K562 (cell line): ENCODE results near the gene CYP24A1. TPM values are rescaled to one million over a fixed set of nuclear protein-coding genes. Genes with fewer than 3 reads are reported as not detected.

Experiments
- ATAC-seq: fragments of 200-7000 bp; cut with Tn5 transposase; 3 replicates; pipeline ENCODE4 v1.9.1; 2020; ENCODE audit warnings: moderate library complexity
- BruUV-seq: library from RNA; stranded (reverse); fragments of 400-500 nt; replicated peaks from 2 replicates; lab custom pipeline; 2021; lab: Mats Ljungman, UMichigan
- CTCF ChIA-PET: fragments of 300-600 bp; formaldehyde crosslinking; extraction: SDS; loops from one replicate; lab custom pipeline; 2021; ENCODE audit warnings: low intra/inter-chr PET ratio; lab: Yijun Ruan, JAX
- POLR2A ChIA-PET: fragments of 300-600, 350-650 bp; sonication (Branson Sonifier 250); formaldehyde crosslinking; extraction: SDS; loops from one replicate; lab custom pipeline; 2021; ENCODE audit warnings: antibody characterized with exemption, inconsistent platforms; lab: Yijun Ruan, JAX
- DNase-seq, 4 experiments: peaks; one replicate each; pipeline versions ENCODE4 v3.0.0 to v3.0.0-alpha.2; 2011 to 2018; ENCODE audit warnings: low spot score in 3 of 4, mixed read lengths in 3 of 4; ENCODE audit errors: extremely low read depth in 1 of 4
- FAIRE-seq: peaks from 2 replicates; lab custom pipeline; 2011; peaks lifted over from hg19 to GRCh38; lab: Jason Lieb, UNC
- H2AFZ ChIP-seq: 2 replicates; pipeline ENCODE4 v1.6.0; 2011; ENCODE audit warnings: low read depth, low read length, control low read depth, inconsistent platforms
- H3K27ac ChIP-seq: fragments of 200-600 bp; 3 replicates; pipeline ENCODE4 v1.8.0; 2011; ENCODE audit warnings: low read depth, mild to moderate bottlenecking, control low read depth, inconsistent platforms, low read length, moderate library complexity, mixed read lengths; ENCODE audit errors: extremely low read depth
- H3K27me3 ChIP-seq, 2 experiments: fragments of 300-600 bp in 1 of 2; 2 replicates in 1 of 2; 3 replicates in 1 of 2; pipeline versions ENCODE4 v1.6.0 to v1.8.0; 2011; ENCODE audit warnings: inconsistent platforms in 2 of 2, low read length in 2 of 2, mild to moderate bottlenecking in 1 of 2, mixed read lengths in 1 of 2, moderate library complexity in 1 of 2; ENCODE audit not compliant: control insufficient read depth in 2 of 2, insufficient read depth in 2 of 2
- H3K36me3 ChIP-seq: fragments of 300-600 bp; 3 replicates; pipeline ENCODE4 v1.8.0; 2011; ENCODE audit warnings: mild to moderate bottlenecking, low read length, inconsistent platforms; ENCODE audit not compliant: control insufficient read depth, insufficient read depth
- H3K4me1 ChIP-seq, 2 experiments: fragments of 200-600 bp in 1 of 2; replicated peaks in 1 of 2; 2 replicates in 1 of 2; 3 replicates in 1 of 2; pipeline versions ENCODE4 v1.5.1 to v1.8.0; 2011; ENCODE audit warnings: inconsistent platforms in 2 of 2, low read length in 2 of 2, mild to moderate bottlenecking in 1 of 2, mixed read lengths in 1 of 2, moderate library complexity in 1 of 2; ENCODE audit not compliant: control insufficient read depth in 2 of 2, insufficient read depth in 2 of 2
- H3K4me2 ChIP-seq: 2 replicates; pipeline ENCODE4 v1.6.1; 2011; ENCODE audit warnings: low read length, control low read depth, inconsistent platforms, mixed read lengths; ENCODE audit not compliant: insufficient read depth
- H3K4me3 ChIP-seq: fragments of 200-600 bp; sonication (generic), shearing (Covaris generic); 2 replicates; pipeline ENCODE4 v1.5.1; 2016; ENCODE audit warnings: control low read depth, inconsistent platforms
- H3K79me2 ChIP-seq: fragments of 200-600 bp; 3 replicates; pipeline ENCODE4 v1.8.0; 2011; ENCODE audit warnings: low read length, inconsistent platforms; ENCODE audit not compliant: control insufficient read depth, insufficient read depth
- H3K9ac ChIP-seq, 2 experiments: 2 replicates each; pipeline versions ENCODE4 v1.6.0 to v1.6.1; 2011; ENCODE audit warnings: low read depth in 2 of 2, low read length in 2 of 2, control low read depth in 1 of 2, inconsistent platforms in 1 of 2, mild to moderate bottlenecking in 1 of 2, mixed read lengths in 1 of 2; ENCODE audit not compliant: insufficient read depth in 1 of 2
- H3K9me1 ChIP-seq: one replicate; pipeline ENCODE4 v1.6.0; 2011; ENCODE audit warnings: inconsistent platforms, mild to moderate bottlenecking, low read length, moderate library complexity; ENCODE audit not compliant: control insufficient read depth, insufficient read depth
- H3K9me3 ChIP-seq: replicated peaks from 2 replicates; pipeline ENCODE4 v1.5.1; 2011; ENCODE audit warnings: low read depth, low read length, inconsistent platforms; ENCODE audit not compliant: control insufficient read depth, insufficient read depth
- H4K20me1 ChIP-seq: replicated peaks from 2 replicates; pipeline ENCODE4 v1.6.1; 2011; ENCODE audit warnings: low read length, inconsistent platforms, mixed read lengths; ENCODE audit not compliant: control insufficient read depth, insufficient read depth
- CREB3 ChIP-seq: fragments of 450-650 bp; conservative IDR thresholded peaks from 2 replicates; pipeline ENCODE4 v1.6.1; 2016; ENCODE audit warnings: missing genetic modification characterization, low read depth, mild to moderate bottlenecking, missing compliant biosample characterization, moderate library complexity
- E2F8 ChIP-seq: fragments of 450-650 bp; IDR thresholded peaks from 2 replicates; pipeline ENCODE4 v1.7.1; 2018; ENCODE audit warnings: mild to moderate bottlenecking, low read depth; ENCODE audit not compliant: partially characterized antibody
- FOSL1 ChIP-seq: fragments of 200-800 bp; sonication (Bioruptor generic); conservative IDR thresholded peaks from 2 replicates; pipeline ENCODE4 v1.6.1; 2016; ENCODE audit warnings: missing genetic modification characterization, missing compliant biosample characterization
- FOXK2 ChIP-seq, 2 experiments: fragments of 450-650 bp; IDR thresholded peaks in 1 of 2; conservative IDR thresholded peaks in 1 of 2; 2 replicates each; pipeline ENCODE4 v1.6.1; 2016; ENCODE audit warnings: low read depth in 2 of 2, mild to moderate bottlenecking in 1 of 2
- GABPB2 ChIP-seq: fragments of 250-450 bp; sonication (Bioruptor Pico); conservative IDR thresholded peaks from 2 replicates; pipeline ENCODE4 v1.5.1; 2021; ENCODE audit warnings: mild to moderate bottlenecking
- POLR2A ChIP-seq: fragments of 450-650 bp; conservative IDR thresholded peaks from 2 replicates; pipeline ENCODE4 v1.6.1; 2016
- ZBTB11 ChIP-seq, 3 experiments: fragments of 200-800 bp in 1 of 3; fragments of 250-450 bp in 1 of 3; fragments of 450-650 bp in 1 of 3; sonication (Bioruptor Pico) in 1 of 3; sonication (Bioruptor generic) in 1 of 3; formaldehyde crosslinking in 1 of 3; IDR thresholded peaks; 2 replicates each; pipeline versions ENCODE4 v1.6.1 to v1.8.0; 2016 to 2022; ENCODE audit warnings: mild to moderate bottlenecking in 2 of 3, missing genetic modification characterization in 2 of 3, missing compliant biosample characterization in 1 of 3, moderate library complexity in 1 of 3
- WGBS: fragments of 100-300 bp; shearing (Covaris generic); methylation state at CpG from one replicate; pipeline ENCODE4 v1.1.6; 2016; ENCODE audit warnings: low coverage, mixed read lengths; ENCODE audit not compliant: insufficient coverage; ENCODE audit errors: missing lambda C conversion rate; 5-methylcytosine and 5-hydroxymethylcytosine counted together
- in situ Hi-C: fragments of 300-500 bp; cut with MboI; formaldehyde crosslinking; loops from 4 replicates; pipeline ENCODE4 v1.15.0; 2018; ENCODE audit warnings: inconsistent platforms, mixed read lengths
- intact Hi-C: fragments of 100-400 bp; cut with micrococcal nuclease; formaldehyde crosslinking; loops from 2 replicates; pipeline ENCODE4 v1.14.2; 2022
- polyA plus RNA-seq, 8 experiments: library from polyadenylated mRNA; depleted of rRNA in 4 of 8; stranded (reverse) in 5 of 8; unstranded in 3 of 8; fragments of >200 nt; fragmentation: Nextera tagmentation in 2 of 8; fragmentation: Illumina TruSeq in 1 of 8; extraction: Ambion mirVana in 2 of 8; extraction: Trizol in 1 of 8; gene quantifications; 2 replicates each; pipeline versions ENCODE4 v1.2.1 to v1.2.3, GENCODE V29; 2011 to 2014; ENCODE audit warnings: inconsistent platforms in 1 of 8, missing spikeins in 1 of 8
- total RNA-seq, 7 experiments: library from RNA; depleted of rRNA in 6 of 7; stranded (reverse); fragments of >200 nt in 6 of 7; fragmentation: Illumina TruSeq in 2 of 7; extraction: Trizol in 2 of 7; gene quantifications; 2 replicates each; pipeline versions ENCODE4 v1.2.1 to v1.2.3, GENCODE V29; 2011 to 2021; ENCODE audit warnings: low replicate concordance in 1 of 7

Gene CYP24A1
- total and polyA plus RNA-seq, 9 of the 15 experiments (the other 6 are each of a cell fraction or from before 2014, with no cell fraction given), result 0.04 TPM; not detected in 8

DNA sequence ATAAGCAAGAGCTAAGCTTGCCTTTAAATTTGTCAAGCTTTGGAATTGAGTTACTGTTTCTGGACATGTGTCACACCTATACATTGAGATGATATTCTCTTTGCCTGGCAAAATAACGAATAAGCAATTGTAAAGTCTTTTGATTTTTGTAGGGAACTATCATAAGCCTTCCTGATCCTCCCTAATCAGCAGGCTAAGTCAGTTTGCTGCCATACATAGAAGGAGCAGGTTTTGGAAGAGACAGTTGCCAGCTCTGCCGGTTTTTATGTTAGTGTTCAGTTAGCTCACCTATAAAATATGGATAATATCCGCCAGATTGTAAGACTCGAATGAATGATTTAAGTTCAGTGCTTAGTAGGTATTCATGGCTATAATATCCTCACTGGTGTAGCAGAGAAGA lies 69.0 kb downstream of the CYP24A1 start:
- POLR2A ChIA-PET, result no interaction called here

More for the DNA sequence above, 69.0 kb downstream of the CYP24A1 start:
- H2AFZ ChIP-seq, result no peak overlapping the region
- ATAC-seq (no peak), FAIRE-seq (no peak), DNase-seq (no peak)
- H3K9me1 ChIP-seq, result no peaks in the 10 kb centered on the region
- no peaks in the 10 kb centered on the region; a peak in 1 of 5 replicates for H3K4me1 ChIP-seq
- H3K4me3 ChIP-seq, result no peak overlapping the region
- no peaks in the 10 kb centered on the region for H3K9me3 ChIP-seq
- no peak overlapping the region for H3K9ac ChIP-seq
- no peak overlapping the region for H3K4me2 ChIP-seq
- intact Hi-C loops, result no loop called here
- 8% methylated on average over 4 of the region's 4 CpGs for WGBS
- H3K36me3 ChIP-seq, result no peaks in the 10 kb centered on the region
- H3K27ac ChIP-seq, result no peak overlapping the region
- CTCF ChIA-PET, result interaction anchor here (1.3 kb wide), 1 partner anchor 542 kb away, joined by 3 read pairs; no protein-coding TSS in a partner anchor
- no peaks in the 10 kb centered on the region for H3K27me3 ChIP-seq
- no peaks in the 10 kb centered on the region for H4K20me1 ChIP-seq
- in situ Hi-C loops, result loop anchor here (5.0 kb wide), 1 partner anchor 93 kb away; no protein-coding TSS in a partner anchor
- no TSS peak for BruUV-seq
- H3K79me2 ChIP-seq, result no peaks in the 10 kb centered on the region
- TF ChIP-seq E2F8, result no peak
- TF ChIP-seq CREB3 (tag), result no peak
- no peak for TF ChIP-seq GABPB2
- TF ChIP-seq POLR2A, result no peak
- peak in 1 of 3 experiments; percentile 1; a peak in 1 of 6 replicates for TF ChIP-seq ZBTB11 (CRISPR knock-in tag; IDR thresholded peaks at IDR 0.05)
- TF ChIP-seq FOXK2 (conservative IDR thresholded peaks at IDR 0.05 in 1 of 2, IDR thresholded peaks at IDR 0.05 in 1 of 2; ENCODE audit: low read depth in 2 of 2), result no peak
- no peak for TF ChIP-seq FOSL1 (tag)
